Sigmoid colon (tissue), 7 donors: ENCODE data around the gene HUWE1. TPM values are rescaled to one million over a fixed set of nuclear protein-coding genes. Genes with fewer than 3 reads are reported as not detected.

Experiments
- DNase-seq: peaks from one replicate; pipeline ENCODE4 v3.0.0-alpha.2; 2019
- H3K27ac ChIP-seq, 4 donors: fragments of 200-600 bp; sonication (generic); one replicate each; pipeline ENCODE4 v1.5.1; 2016 to 2019; ENCODE audit warnings: mild to moderate bottlenecking in 1 of 4
- H3K27me3 ChIP-seq, 3 donors: fragments of 200-600 bp; sonication (generic); one replicate each; pipeline ENCODE4 v1.5.1; 2019; ENCODE audit warnings: mild to moderate bottlenecking in 1 of 3
- H3K36me3 ChIP-seq, 4 donors: fragments of 200-600 bp; sonication (generic); one replicate each; pipeline ENCODE4 v1.5.1; 2016 to 2019
- H3K4me1 ChIP-seq, 4 donors: fragments of 200-600 bp; sonication (generic); one replicate each; pipeline ENCODE4 v1.5.1; 2017 to 2019
- H3K4me3 ChIP-seq, 4 donors: fragments of 200-600 bp; sonication (generic); one replicate each; pipeline ENCODE4 v1.5.1; 2017 to 2019; ENCODE audit warnings: mild to moderate bottlenecking in 2 of 4, moderate library complexity in 1 of 4
- H3K9me3 ChIP-seq, 4 donors: fragments of 200-600 bp in 3 of 4; sonication (generic) in 3 of 4; one replicate each; pipeline versions ENCODE4 v1.5.1 to v1.6.1; 2013 to 2019
- CTCF ChIP-seq, 4 experiments: fragments of 450-650 bp in 3 of 4; fragments of 200-600 bp in 1 of 4; IDR thresholded peaks; one replicate each; pipeline ENCODE4 v1.5.1; 2016 to 2019; ENCODE audit warnings: antibody characterized with exemption in 4 of 4, mild to moderate bottlenecking in 3 of 4, moderate library complexity in 2 of 4
- EP300 ChIP-seq, 4 donors: sonication (generic); formaldehyde crosslinking; IDR thresholded peaks; one replicate each; pipeline ENCODE4 v1.6.1; 2017; ENCODE audit warnings: antibody characterized with exemption in 4 of 4
- POLR2A ChIP-seq, 2 donors: fragments of 450-650 bp; IDR thresholded peaks; one replicate each; pipeline ENCODE4 v1.6.1; 2016; ENCODE audit warnings: antibody characterized with exemption in 2 of 2, mild to moderate bottlenecking in 2 of 2, moderate library complexity in 2 of 2
- POLR2AphosphoS5 ChIP-seq, 4 donors: sonication (generic); formaldehyde crosslinking; IDR thresholded peaks; one replicate each; pipeline ENCODE4 v1.6.1; 2017; ENCODE audit warnings: antibody characterized with exemption in 4 of 4
- WGBS, 2 donors: extraction: QIAGEN DNeasy Blood & Tissue Kit; methylation state at CpG; one replicate each; pipeline ENCODE4 v1.1.7; 2013; 5-methylcytosine and 5-hydroxymethylcytosine counted together
- intact Hi-C: fragments of 100-400 bp; cut with DNase I; formaldehyde crosslinking; loops from one replicate; pipeline ENCODE4 v1.15.1; 2023
- polyA plus RNA-seq, 3 donors: library from polyadenylated mRNA; stranded (reverse); fragments of 200-250 nt; gene quantifications; one replicate each; pipeline ENCODE4 v1.2.3, GENCODE V29; 2013
- total RNA-seq, 4 donors: library from RNA; depleted of rRNA; stranded (reverse); fragments of >200 nt; gene quantifications; one replicate each; pipeline ENCODE4 v1.1.0, GENCODE V29; 2016
- donor health status: healthy with polysubstance abuse.
- donor health status: Bipolar disorder and iron deficiency.
- donor health status: healthy.

Gene HUWE1
- total and polyA plus RNA-seq, 7 donors: 12.3 to 103 (median 75.3) TPM

- intact Hi-C loops: loop anchor here (5.0 to 10.0 kb wide), 3 partner anchors 494 to 1477 kb away; partner anchors contain the start of genes FAM120C and GNL3L
- no peak for DNase-seq
- H3K27ac ChIP-seq: no peak overlapping the region
- H3K4me1 ChIP-seq: peaks cover 0 to 12% (median 5%) of the 10 kb centered on the region in 4 donors
- TF ChIP-seq POLR2A (IDR thresholded peaks at IDR 0.05): no peak
- TF ChIP-seq EP300 (IDR thresholded peaks at IDR 0.05): no peak
- no peak for TF ChIP-seq CTCF (IDR thresholded peaks at IDR 0.05)
- H3K9me3 ChIP-seq: no peaks in the 10 kb centered on the region
- WGBS, 2 donors: 79 to 88% methylated on average over 7 of the region's 7 CpGs
- no peak overlapping the region for H3K4me3 ChIP-seq
- no peaks in the 10 kb centered on the region for H3K36me3 ChIP-seq
- H3K27me3 ChIP-seq: no peaks in the 10 kb centered on the region
Measured at GRCh38 chrX:53688300-53688699, 1.8 kb upstream of the HUWE1 start.

GRCh38 chrX:53685711-53686110 is 808 bp downstream of the HUWE1 start:
- WGBS, 2 donors: 1 to 2% methylated on average over 4 of the region's 4 CpGs
- H3K4me1 ChIP-seq: peaks cover 0 to 22% (median 9%) of the 10 kb centered on the region in 4 donors
- no peaks in the 10 kb centered on the region for H3K27me3 ChIP-seq
- no peaks in the 10 kb centered on the region for H3K9me3 ChIP-seq
- DNase-seq: no peak
- peak overlapping the region; percentile 60 to 69 (median 64) for H3K4me3 ChIP-seq
- H3K27ac ChIP-seq: peak overlapping the region; percentile 89 to 91 (median 90)
- TF ChIP-seq EP300 (IDR thresholded peaks at IDR 0.05): no peak
- no peak for TF ChIP-seq POLR2AphosphoS5 (IDR thresholded peaks at IDR 0.05)
- no peak for TF ChIP-seq POLR2A (IDR thresholded peaks at IDR 0.05)
- no peak for TF ChIP-seq CTCF (IDR thresholded peaks at IDR 0.05)
- peaks cover 0 to 1% (median 0%) of the 10 kb centered on the region in 4 donors for H3K36me3 ChIP-seq
- intact Hi-C loops: loop anchor here (5.0 to 10.0 kb wide), 3 partner anchors 497 to 1479 kb away; partner anchors contain the start of genes FAM120C and GNL3L

GRCh38 chrX:53684415-53685192 is 1.9 kb downstream of the HUWE1 start:
- H3K27ac ChIP-seq: peak overlapping the region; percentile 89 to 91 (median 89)

More at GRCh38 chrX:53684415-53685192, 1.9 kb downstream of the HUWE1 start:
- H3K4me3 ChIP-seq: peak overlapping the region; percentile 13 to 69 (median 62)
- peaks cover 0 to 7% (median 0%) of the 10 kb centered on the region in 4 donors for H3K36me3 ChIP-seq
- H3K4me1 ChIP-seq: peaks cover 0 to 22% (median 9%) of the 10 kb centered on the region in 4 donors
- intact Hi-C loops: loop anchor here (5.0 to 10.0 kb wide), 4 partner anchors 498 to 1480 kb away; partner anchors contain the start of genes APEX2, FAM120C and GNL3L
- H3K9me3 ChIP-seq: no peaks in the 10 kb centered on the region
- DNase-seq: no peak
- no peak for TF ChIP-seq POLR2A (IDR thresholded peaks at IDR 0.05)
- no peak for TF ChIP-seq EP300 (IDR thresholded peaks at IDR 0.05)
- TF ChIP-seq POLR2AphosphoS5 (IDR thresholded peaks at IDR 0.05): no peak
- no peak for TF ChIP-seq CTCF (IDR thresholded peaks at IDR 0.05)
- 2% methylated on average over 18 of the region's 18 CpGs for WGBS, 2 donors
- H3K27me3 ChIP-seq: no peaks in the 10 kb centered on the region
